Panc1 (cell line): ENCODE data around the gene RPRD1A.
"Not testable (repeated sequence)": the region's sequence is repeated elsewhere in the genome, so short reads cannot be mapped to it uniquely, and the experiment has no call there.

Experiments
- CTCF ChIP-seq: fragments of 450-650 bp; IDR thresholded peaks from 2 replicates; pipeline ENCODE4 v1.5.1; 2017; ENCODE audit warnings: mild to moderate bottlenecking
- POLR2AphosphoS5 ChIP-seq: IDR thresholded peaks from 2 replicates; pipeline ENCODE4 v1.6.1; 2012; ENCODE audit warnings: mild to moderate bottlenecking, low read depth, low read length, moderate library complexity
- REST ChIP-seq, 2 experiments: IDR thresholded peaks; 2 replicates each; pipeline ENCODE4 v1.6.1; 2011 to 2012; ENCODE audit warnings: low read depth in 2 of 2, control low read depth in 1 of 2, low read length in 1 of 2, mild to moderate bottlenecking in 1 of 2, moderate library complexity in 1 of 2; ENCODE audit not compliant: insufficient read depth in 1 of 2

- not testable (repeated sequence) for TF ChIP-seq CTCF; REST (IDR thresholded peaks at IDR 0.05; ENCODE audit: insufficient read depth in 1 of 2, low read depth in 2 of 2, low read length in 1 of 2); POLR2AphosphoS5
Measured at GRCh38 chr18:36072406-36072805, 5.0 kb upstream of the RPRD1A start.
